ENCODE measurements around the gene HEPACAM2.
A peak's percentile ranks its signal among the peaks of the same experiment; 100 is the strongest.

Gene HEPACAM2

DNA sequence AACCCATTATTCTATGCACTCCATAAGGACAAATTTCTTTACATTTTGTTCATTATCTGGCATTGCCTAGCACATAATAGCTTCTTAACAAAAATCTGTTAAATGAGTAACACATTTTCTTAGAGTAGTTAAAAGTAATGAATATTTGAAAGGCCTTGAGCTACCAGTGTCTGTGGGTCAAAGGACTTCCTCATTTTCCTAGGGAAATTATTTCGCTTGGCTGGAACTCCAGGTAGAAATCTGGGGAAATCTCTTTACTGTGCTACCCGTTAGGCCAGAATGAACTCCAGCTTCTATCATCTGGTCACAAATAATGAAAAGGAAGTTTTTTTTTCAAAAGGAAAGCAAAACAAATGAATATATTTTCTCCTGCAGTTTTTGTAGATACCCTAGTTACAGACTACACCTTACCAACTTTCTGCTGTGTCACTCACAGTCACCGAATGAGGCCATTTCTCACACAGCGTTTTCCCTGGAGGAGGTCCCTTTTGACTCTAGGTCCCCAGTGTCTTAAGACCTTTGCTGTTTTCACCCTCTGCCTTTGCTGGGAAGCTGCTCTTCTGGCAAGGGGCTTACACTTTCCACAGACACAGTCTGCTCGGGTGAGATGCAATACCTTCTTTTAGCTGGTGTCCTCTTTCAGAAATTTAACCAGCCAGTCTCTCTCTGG, 79.7 kb downstream of the HEPACAM2 start:
- peak; percentile 48 for DNase-seq

DNA sequence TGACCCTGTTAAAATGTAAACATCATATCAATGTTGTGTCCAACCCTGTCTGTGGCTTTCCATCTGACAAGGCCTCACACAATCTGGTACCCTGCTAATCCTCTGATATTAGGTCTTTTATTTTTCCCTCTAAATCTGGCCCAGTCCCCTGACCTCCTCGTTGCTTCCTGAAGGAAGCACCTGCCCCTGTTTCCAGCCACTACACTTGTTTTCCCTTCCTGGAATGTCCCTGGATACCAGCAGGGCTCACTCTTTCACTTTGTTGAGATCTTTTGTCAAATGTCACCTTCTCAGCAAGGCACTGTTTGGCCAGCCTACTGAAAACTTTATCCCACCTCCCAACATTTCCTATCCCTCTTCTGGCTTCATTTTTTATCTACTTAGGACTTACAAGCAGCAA, 80.2 kb downstream of the HEPACAM2 start:
- no peak for DNase-seq

DNA sequence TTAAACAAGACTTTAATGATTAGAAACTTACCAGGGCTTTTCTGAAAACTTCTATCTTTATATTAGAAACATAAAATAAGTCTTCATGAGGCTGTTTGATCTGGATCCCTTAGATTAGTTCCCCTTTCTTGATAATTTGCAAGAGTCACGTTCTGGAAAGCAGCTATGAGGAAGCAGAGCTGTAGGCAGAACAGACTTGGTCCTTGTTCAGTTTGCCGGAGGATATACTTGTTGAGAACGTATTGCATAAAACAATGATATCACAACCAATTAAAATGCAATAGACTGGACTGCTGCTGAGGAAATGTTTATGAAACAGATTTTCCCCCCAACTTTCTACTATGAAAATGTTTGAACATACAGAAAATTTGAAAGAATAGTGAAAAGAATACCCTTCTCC, 80.9 kb downstream of the HEPACAM2 start:
- DNase-seq, result peak; percentile 27

DNA sequence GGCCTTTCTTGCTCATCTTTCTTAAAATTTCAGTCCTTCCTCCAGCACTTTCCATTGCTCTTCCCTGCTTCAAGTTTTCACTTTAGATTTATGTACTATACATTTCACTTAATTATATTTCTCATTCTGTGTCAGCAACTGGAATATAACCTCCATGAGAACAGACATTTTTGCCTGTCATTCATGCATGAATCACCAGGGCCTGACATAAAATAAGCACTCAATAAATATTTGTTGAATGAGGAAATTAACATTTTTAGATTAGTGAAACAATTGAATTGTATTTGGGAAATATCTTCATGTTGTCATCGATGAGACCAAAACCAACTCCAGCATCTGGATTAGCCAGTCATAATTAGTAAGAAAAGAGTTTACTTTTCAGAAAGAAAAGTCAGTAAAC, 84.1 kb downstream of the HEPACAM2 start:
- DNase-seq, result no peak

DNA sequence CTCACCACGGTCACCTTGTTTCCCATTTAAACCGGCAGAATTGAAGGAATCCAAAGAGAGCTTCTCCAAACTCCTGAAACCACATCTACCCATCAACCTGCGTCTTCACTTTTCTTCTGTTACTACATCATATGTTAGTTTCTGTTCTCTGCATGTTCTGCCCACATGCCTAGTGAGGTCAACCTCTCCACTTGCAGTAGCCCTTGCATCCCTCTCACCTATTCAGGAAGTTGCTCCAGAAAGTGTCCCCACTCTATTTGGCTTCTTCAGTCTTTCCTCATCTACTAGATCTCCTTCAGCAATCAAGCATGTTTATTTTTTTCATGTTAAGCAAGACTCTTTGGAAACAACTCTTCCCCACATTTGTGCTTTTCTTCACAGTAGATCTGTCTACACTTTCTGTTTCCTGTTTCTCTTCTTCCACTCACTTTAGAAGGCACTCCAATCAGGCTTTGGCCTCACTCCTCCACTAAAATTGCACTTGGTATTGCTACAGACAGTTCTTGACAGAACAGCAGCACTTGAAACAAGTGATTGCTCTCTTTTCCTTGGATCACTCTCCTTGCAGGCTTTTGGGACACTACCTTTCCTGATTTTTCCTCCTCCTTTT, 85.6 kb downstream of the HEPACAM2 start:
- DNase-seq, result no peak

DNA sequence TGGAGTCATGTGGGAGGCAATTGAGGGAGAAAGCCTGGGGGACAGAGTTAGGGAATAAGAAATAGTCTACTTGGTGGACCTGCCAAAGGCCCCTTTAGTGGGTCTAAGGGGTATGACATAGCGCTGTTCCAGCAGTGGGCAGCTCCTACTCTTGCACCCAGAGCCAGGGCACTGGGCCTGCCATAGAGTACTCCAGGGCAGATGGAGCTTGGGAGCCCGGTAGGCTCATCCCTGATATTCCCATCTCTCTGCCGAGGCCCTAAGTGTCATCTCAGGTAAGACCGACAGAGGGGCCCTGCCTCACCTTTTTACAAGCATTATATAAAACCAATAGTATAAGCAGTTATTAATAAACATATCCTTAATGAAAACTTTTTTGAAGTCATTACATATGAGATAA, 87.7 kb downstream of the HEPACAM2 start:
- DNase-seq, result no peak
